ENCODE data around the gene DAW1.

- TF ChIP-seq CTCF (IDR thresholded peaks at IDR 0.05) (no peak), IRF3 (IDR thresholded peaks at IDR 0.05; ENCODE audit: low read depth, low read length) (no peak), TEAD4 (IDR thresholded peaks at IDR 0.05; ENCODE audit: borderline replicate concordance, insufficient read depth) (no peak), RFX5 (IDR thresholded peaks at IDR 0.05; ENCODE audit: low read length) (no peak), MAX (IDR thresholded peaks at IDR 0.05; ENCODE audit: low read depth) (no peak), TCF12 (IDR thresholded peaks at IDR 0.05) (no peak), MXI1 (IDR thresholded peaks at IDR 0.05; ENCODE audit: low read depth, low read length) (no peak), GABPA (IDR thresholded peaks at IDR 0.05; ENCODE audit: low read depth) (no peak)
Observed at GRCh38 chr2:227848586-227848985, 22.8 kb upstream of the DAW1 start.

All from SK-N-SH (cell line).